Uterus (tissue), 2 donors: ENCODE results near the gene GNE.

Experiments used
- CTCF ChIP-seq, 4 experiments: fragments of 200-600 bp in 2 of 4; fragments of 450-650 bp in 2 of 4; sonication (generic) in 2 of 4; IDR thresholded peaks; one replicate each; pipeline ENCODE4 v1.5.1; 2016 to 2019; ENCODE audit warnings: antibody characterized with exemption in 4 of 4, mild to moderate bottlenecking in 2 of 4, moderate library complexity in 1 of 4
- POLR2A ChIP-seq, 2 donors: fragments of 450-650 bp; IDR thresholded peaks; one replicate each; pipeline ENCODE4 v1.6.1; 2016; ENCODE audit warnings: antibody characterized with exemption in 2 of 2, mild to moderate bottlenecking in 1 of 2, moderate library complexity in 1 of 2

DNA sequence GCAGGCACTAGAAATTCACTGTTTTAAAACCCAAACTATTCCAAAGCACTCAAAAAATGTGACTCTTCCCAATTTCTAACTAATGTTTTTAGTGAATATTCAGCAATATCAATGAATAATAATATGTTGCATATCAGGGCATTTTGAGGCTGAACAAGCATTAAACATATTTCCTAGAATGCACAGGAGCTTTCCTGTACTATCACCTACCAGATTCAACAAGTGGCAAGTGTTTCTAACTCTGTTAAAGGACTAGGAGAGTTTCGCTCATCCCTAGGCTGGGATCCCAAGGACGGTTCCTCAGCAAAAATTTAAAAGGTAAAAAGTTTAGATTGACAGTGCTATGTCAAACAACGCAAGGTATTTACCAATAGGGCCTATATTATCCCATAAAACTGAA lies 21.0 kb downstream of the GNE start:
- TF ChIP-seq CTCF (IDR thresholded peaks at IDR 0.05), result no peak
- no peak for TF ChIP-seq POLR2A (IDR thresholded peaks at IDR 0.05)
